BLaER1 (cell line): Measurements from ENCODE around the gene HDAC4.

Experiments used
- H3K27ac ChIP-seq: shearing (Covaris generic); formaldehyde crosslinking; 2 replicates; pipeline ENCODE4 v1.8.1; 2022
- H3K27me3 ChIP-seq: shearing (Covaris generic); formaldehyde crosslinking; 2 replicates; pipeline ENCODE4 v1.8.1; 2022
- H3K36me3 ChIP-seq: shearing (Covaris generic); formaldehyde crosslinking; 2 replicates; pipeline ENCODE4 v1.8.1; 2022
- H3K4me1 ChIP-seq: shearing (Covaris generic); formaldehyde crosslinking; 2 replicates; pipeline ENCODE4 v1.8.1; 2022
- H3K4me2 ChIP-seq: shearing (Covaris generic); formaldehyde crosslinking; 2 replicates; pipeline ENCODE4 v1.8.1; 2022
- H3K4me3 ChIP-seq: shearing (Covaris generic); formaldehyde crosslinking; 2 replicates; pipeline ENCODE4 v1.8.1; 2022
- H3K9ac ChIP-seq: shearing (Covaris generic); formaldehyde crosslinking; 2 replicates; pipeline ENCODE4 v1.8.1; 2022
- H3K9me3 ChIP-seq: shearing (Covaris generic); formaldehyde crosslinking; 2 replicates; pipeline ENCODE4 v1.8.1; 2022
- H4K20me1 ChIP-seq: shearing (Covaris generic); formaldehyde crosslinking; 2 replicates; pipeline ENCODE4 v1.8.1; 2022
- Cebpa-rat ChIP-seq: shearing (Covaris generic); IDR thresholded peaks from 2 replicates; pipeline ENCODE4 v1.8.1; 2022

HDAC4 gene

DNA sequence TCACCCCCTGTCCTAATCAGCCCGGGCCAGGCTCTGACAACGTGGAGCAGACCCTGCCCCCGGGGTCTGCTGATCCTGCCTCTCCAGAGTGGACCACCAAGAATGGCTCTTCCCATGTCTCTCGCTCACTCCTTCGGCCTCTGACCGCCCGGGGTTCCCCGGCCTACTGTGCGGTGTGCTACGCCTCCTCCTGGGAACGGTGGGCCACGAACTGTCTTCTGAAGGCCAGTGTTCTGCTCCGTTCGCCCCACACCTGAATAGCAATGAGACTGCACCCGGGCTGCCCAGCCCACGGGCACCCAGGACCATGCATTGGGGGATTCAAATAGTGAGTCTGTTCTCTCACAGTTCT, 363.3 kb downstream of the HDAC4 start:
- Histone ChIP-seq H3K4me3 (no peak overlapping the region), H3K27ac (no peak overlapping the region), H4K20me1 (no peaks in the 10 kb centered on the region), H3K36me3 (no peaks in the 10 kb centered on the region), H3K9ac (no peak overlapping the region), H3K4me1 (peaks cover 25% of the 10 kb centered on the region), H3K9me3 (no peaks in the 10 kb centered on the region), H3K4me2 (no peak overlapping the region), H3K27me3 (no peaks in the 10 kb centered on the region)
- no peak for TF ChIP-seq Cebpa-rat

DNA sequence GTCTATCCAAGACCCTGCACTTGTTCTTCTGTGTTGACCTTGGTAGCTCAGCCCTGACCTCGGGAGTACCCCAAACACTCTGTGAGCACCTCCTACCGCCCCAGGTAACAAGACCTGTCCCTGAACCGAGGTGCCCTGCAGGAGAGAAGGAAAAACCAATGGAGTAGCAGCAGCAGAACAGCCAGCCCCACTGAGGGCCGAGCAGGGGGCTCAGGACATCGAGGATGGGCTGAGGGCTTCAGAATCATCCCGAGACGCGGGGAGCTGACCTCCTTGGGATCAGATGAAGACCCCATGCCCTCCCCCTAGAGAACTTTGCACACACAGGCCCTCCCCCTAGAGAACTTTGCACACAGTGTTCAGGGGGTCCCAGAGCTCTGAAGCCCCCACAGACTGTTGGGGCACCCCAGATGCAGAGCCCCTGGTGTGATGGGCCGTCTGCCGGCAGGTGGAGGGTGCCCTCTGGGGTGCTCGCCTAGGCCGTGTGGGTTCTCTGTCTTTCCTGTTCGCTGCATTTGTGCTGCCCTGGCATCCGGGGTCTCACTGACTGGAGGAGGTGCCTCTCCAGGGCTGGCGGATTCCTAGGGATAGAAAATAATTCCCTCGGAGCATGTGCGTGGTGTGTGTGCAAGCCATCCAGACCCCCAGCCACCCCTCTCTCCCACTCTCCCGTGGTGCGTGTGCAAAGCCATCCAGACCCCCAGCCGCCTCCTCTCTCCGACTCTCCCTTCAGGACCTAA, 363.8 kb downstream of the HDAC4 start:
- H3K4me2 ChIP-seq, result no peak overlapping the region
- no peaks in the 10 kb centered on the region for H3K27me3 ChIP-seq
- no peak overlapping the region for H3K27ac ChIP-seq
- no peaks in the 10 kb centered on the region for H3K9me3 ChIP-seq
- no peaks in the 10 kb centered on the region for H3K36me3 ChIP-seq
- no peak overlapping the region for H3K4me3 ChIP-seq
- H3K9ac ChIP-seq, result no peak overlapping the region
- no peaks in the 10 kb centered on the region for H4K20me1 ChIP-seq
- TF ChIP-seq Cebpa-rat, result no peak
- H3K4me1 ChIP-seq, result peaks cover 20% of the 10 kb centered on the region

- no peak overlapping the region for H3K27ac ChIP-seq
- H3K27me3 ChIP-seq, result no peaks in the 10 kb centered on the region
- H3K4me2 ChIP-seq, result peak overlapping the region; percentile 36
- no peaks in the 10 kb centered on the region for H3K9me3 ChIP-seq
- H3K4me1 ChIP-seq, result peaks cover 20% of the 10 kb centered on the region
- no peak overlapping the region for H3K4me3 ChIP-seq
- H3K9ac ChIP-seq, result no peak overlapping the region
- no peaks in the 10 kb centered on the region for H4K20me1 ChIP-seq
- TF ChIP-seq Cebpa-rat, result no peak
- H3K36me3 ChIP-seq, result no peaks in the 10 kb centered on the region
These were observed 364.7 kb downstream of the HDAC4 start for GRCh38 chr2:239035997-239036731.

GRCh38 chr2:239035361-239035814, 365.4 kb downstream of the HDAC4 start:
- Histone ChIP-seq H3K4me3 (no peak overlapping the region), H3K4me2 (no peak overlapping the region), H3K9me3 (no peaks in the 10 kb centered on the region), H3K9ac (no peak overlapping the region), H3K27me3 (no peaks in the 10 kb centered on the region), H3K27ac (no peak overlapping the region), H4K20me1 (no peaks in the 10 kb centered on the region), H3K4me1 (peaks cover 20% of the 10 kb centered on the region), H3K36me3 (no peaks in the 10 kb centered on the region)
- no peak for TF ChIP-seq Cebpa-rat

GRCh38 chr2:239034561-239035341, 366.1 kb downstream of the HDAC4 start:
- Histone ChIP-seq H3K4me2 (peak overlapping the region; percentile 10; the same call in 1 of the 2 replicates), H3K27me3 (no peaks in the 10 kb centered on the region), H3K9me3 (no peaks in the 10 kb centered on the region), H3K4me1 (peaks cover 20% of the 10 kb centered on the region), H3K4me3 (no peak overlapping the region), H3K36me3 (no peaks in the 10 kb centered on the region), H3K27ac (no peak overlapping the region), H3K9ac (no peak overlapping the region), H4K20me1 (no peaks in the 10 kb centered on the region)
- no peak for TF ChIP-seq Cebpa-rat

DNA sequence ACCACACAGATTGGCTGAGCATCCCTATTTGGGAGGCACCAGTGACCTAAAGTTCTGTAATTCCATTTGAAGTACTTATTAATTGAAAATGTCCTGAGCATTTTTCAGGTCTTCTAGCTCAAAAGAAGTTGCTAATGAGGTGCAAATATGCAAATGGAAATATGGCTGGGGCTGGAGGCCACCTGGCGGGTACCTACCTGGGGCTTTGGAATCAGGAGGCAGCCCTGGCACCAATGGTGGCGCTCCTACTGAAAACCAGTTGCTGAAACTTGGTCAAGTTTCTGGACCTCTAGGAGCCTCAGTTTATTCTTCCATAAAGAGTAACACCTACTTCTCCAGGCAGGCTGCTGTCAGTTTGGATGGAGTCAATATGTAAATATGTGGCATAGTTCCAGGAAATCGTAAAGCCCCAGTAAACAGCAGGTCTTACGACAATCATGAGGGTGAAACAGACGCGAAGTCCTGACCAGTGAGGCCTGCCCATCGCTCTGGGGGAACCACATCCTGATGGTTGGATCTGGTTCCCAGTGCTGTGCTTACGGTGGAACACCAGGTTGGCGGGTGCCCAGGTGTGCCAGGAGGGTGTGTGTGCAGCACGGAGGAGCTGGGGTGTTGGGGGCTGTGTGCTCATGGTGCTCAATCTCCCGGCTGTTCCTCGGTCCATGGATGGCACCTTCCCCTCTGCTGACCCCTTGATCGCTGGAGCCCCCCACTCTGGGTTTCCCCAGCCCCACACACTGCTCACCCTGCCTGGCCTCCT, 366.8 kb downstream of the HDAC4 start:
- no peaks in the 10 kb centered on the region for H3K27me3 ChIP-seq
- H3K4me1 ChIP-seq, result peaks cover 20% of the 10 kb centered on the region
- peak overlapping the region; percentile 10 for H3K4me2 ChIP-seq
- no peak overlapping the region for H3K4me3 ChIP-seq
- no peak for TF ChIP-seq Cebpa-rat
- no peaks in the 10 kb centered on the region for H4K20me1 ChIP-seq
- no peak overlapping the region for H3K27ac ChIP-seq
- no peaks in the 10 kb centered on the region for H3K36me3 ChIP-seq
- no peaks in the 10 kb centered on the region for H3K9me3 ChIP-seq
- H3K9ac ChIP-seq, result no peak overlapping the region

- H3K9ac ChIP-seq, result no peak overlapping the region
- peaks cover 22% of the 10 kb centered on the region for H3K4me1 ChIP-seq
- no peak overlapping the region for H3K4me2 ChIP-seq
- H4K20me1 ChIP-seq, result no peaks in the 10 kb centered on the region
- H3K9me3 ChIP-seq, result no peaks in the 10 kb centered on the region
- H3K27ac ChIP-seq, result no peak overlapping the region
- no peak overlapping the region for H3K4me3 ChIP-seq
- no peaks in the 10 kb centered on the region for H3K27me3 ChIP-seq
- H3K36me3 ChIP-seq, result no peaks in the 10 kb centered on the region
- TF ChIP-seq Cebpa-rat, result no peak
These were observed 370.9 kb downstream of the HDAC4 start for GRCh38 chr2:239029958-239030357.

DNA sequence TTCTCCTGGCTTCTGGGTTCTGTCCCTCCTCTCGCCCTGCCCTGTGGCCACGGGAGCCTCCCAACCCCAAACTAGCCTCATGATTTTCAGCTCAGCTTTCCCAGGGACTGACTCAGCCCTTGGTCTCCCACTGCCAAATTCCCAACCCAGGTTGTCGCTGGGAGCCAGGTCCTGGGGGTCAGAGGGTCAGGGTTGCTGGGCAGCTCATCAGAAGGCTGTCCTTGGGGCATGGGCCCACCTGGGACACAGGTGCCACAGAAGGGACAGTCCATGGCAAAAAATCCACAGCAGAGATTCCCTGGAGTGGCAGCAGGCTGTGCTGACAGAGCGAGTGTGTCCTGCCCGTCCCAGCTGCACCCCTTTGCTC, 372.6 kb downstream of the HDAC4 start:
- no peak for TF ChIP-seq Cebpa-rat
- Histone ChIP-seq H3K36me3 (no peaks in the 10 kb centered on the region), H3K27me3 (no peaks in the 10 kb centered on the region)

DNA sequence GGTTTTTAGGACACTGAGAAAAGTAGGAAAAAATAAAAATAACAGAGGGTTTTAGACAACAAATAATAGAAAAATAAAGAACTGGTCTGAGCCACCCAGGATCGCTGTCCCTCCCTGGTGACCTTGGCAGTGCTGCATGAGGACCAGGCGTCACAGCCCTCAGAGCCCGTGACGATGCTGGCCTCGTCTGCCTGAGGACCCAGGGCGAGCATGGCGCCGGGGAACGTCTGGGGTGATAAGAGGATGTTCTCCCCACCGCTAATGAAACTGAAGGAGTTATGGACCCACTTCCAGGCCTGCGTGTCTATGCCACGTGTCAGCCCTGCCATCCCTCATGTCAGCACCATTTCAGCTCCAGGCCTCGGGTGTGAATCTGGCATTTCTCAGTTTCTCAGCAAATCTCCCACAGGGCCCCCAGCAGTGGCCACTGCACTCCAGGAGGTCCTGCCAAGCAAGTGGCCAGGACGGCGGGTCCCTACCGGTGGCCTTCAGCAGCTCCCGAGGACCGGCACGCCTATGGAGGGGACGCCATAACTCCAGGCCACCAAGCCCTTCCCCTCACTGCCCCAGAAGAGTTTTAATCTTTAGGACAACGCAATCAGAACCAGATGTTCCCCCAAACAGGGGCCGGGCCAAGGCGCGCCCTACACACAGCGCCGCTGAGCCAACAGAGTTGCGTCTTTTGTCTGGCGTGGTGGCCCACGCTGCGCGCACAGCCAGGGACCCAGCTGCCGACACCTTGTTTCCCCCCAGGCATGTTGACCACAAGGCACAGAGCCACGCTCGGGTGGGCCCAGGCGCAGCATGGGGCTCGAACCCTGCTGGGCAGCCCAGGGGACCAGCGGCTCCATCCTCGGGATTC, 373.2 kb downstream of the HDAC4 start:
- H3K27ac ChIP-seq, result no peak overlapping the region
- H3K27me3 ChIP-seq, result no peaks in the 10 kb centered on the region
- no peaks in the 10 kb centered on the region for H4K20me1 ChIP-seq
- peaks cover 13% of the 10 kb centered on the region for H3K4me1 ChIP-seq
- H3K9ac ChIP-seq, result no peak overlapping the region
- H3K4me3 ChIP-seq, result no peak overlapping the region
- no peak for TF ChIP-seq Cebpa-rat
- no peak overlapping the region for H3K4me2 ChIP-seq
- H3K9me3 ChIP-seq, result no peaks in the 10 kb centered on the region
- no peaks in the 10 kb centered on the region for H3K36me3 ChIP-seq

More for the DNA sequence above, 372.6 kb downstream of the HDAC4 start:
- H3K27ac ChIP-seq, result no peak overlapping the region
- no peak overlapping the region for H3K4me2 ChIP-seq
- no peaks in the 10 kb centered on the region for H4K20me1 ChIP-seq
- H3K4me3 ChIP-seq, result no peak overlapping the region
- H3K4me1 ChIP-seq, result peaks cover 13% of the 10 kb centered on the region
- no peak overlapping the region for H3K9ac ChIP-seq
- no peaks in the 10 kb centered on the region for H3K9me3 ChIP-seq
